ENCODE results near the gene SCYGR4.

The SCYGR4 gene

GRCh38 chr2:227578642-227579041 is 38.7 kb upstream of the SCYGR4 start:
- H3K4me3 ChIP-seq (ENCODE audit: low read depth, low read length) = no peak overlapping the region
- in situ Hi-C loops (cut with HindIII; ENCODE audit: low sequenced_read_pairs) = no loop called here
- TF ChIP-seq CTCF (IDR thresholded peaks at IDR 0.05; ENCODE audit: low read depth, low read length, missing control alignments) = no peak
- DNase-seq (ENCODE audit: low read depth) = no peak

- TF ChIP-seq CTCF (IDR thresholded peaks at IDR 0.05; ENCODE audit: low read depth, low read length, missing control alignments) = no peak
- in situ Hi-C loops (cut with HindIII; ENCODE audit: low sequenced_read_pairs) = loop anchor here (5.0 kb wide), 1 partner anchor 53 kb away; no protein-coding TSS in a partner anchor
- no peak for DNase-seq (ENCODE audit: low read depth)
- H3K4me3 ChIP-seq (ENCODE audit: low read depth, low read length) = no peak overlapping the region
These were observed 37.5 kb upstream of the SCYGR4 start for GRCh38 chr2:227579791-227580190.

GRCh38 chr2:227582369-227582768 is 34.9 kb upstream of the SCYGR4 start:
- no peak for DNase-seq (ENCODE audit: low read depth)
- in situ Hi-C loops (cut with HindIII; ENCODE audit: low sequenced_read_pairs) = loop anchor here (5.0 kb wide), 1 partner anchor 50 kb away; no protein-coding TSS in a partner anchor
- no peak for TF ChIP-seq CTCF (IDR thresholded peaks at IDR 0.05; ENCODE audit: low read depth, low read length, missing control alignments)
- no peak overlapping the region for H3K4me3 ChIP-seq (ENCODE audit: low read depth, low read length)

GRCh38 chr2:227592694-227593387 is 24.5 kb upstream of the SCYGR4 start:
- H3K4me3 ChIP-seq (ENCODE audit: low read depth, low read length) = no peak overlapping the region
- DNase-seq (ENCODE audit: low read depth) = no peak
- no peak for TF ChIP-seq CTCF (IDR thresholded peaks at IDR 0.05; ENCODE audit: low read depth, low read length, missing control alignments)
- in situ Hi-C loops (cut with HindIII; ENCODE audit: low sequenced_read_pairs) = no loop called here

GRCh38 chr2:227595797-227596196 is 21.5 kb upstream of the SCYGR4 start:
- no peak overlapping the region for H3K4me3 ChIP-seq (ENCODE audit: low read depth, low read length)
- DNase-seq (ENCODE audit: low read depth) = no peak
- in situ Hi-C loops (cut with HindIII; ENCODE audit: low sequenced_read_pairs) = no loop called here
- TF ChIP-seq CTCF (IDR thresholded peaks at IDR 0.05; ENCODE audit: low read depth, low read length, missing control alignments) = no peak

GRCh38 chr2:227597036-227597435 is 20.3 kb upstream of the SCYGR4 start:
- in situ Hi-C loops (cut with HindIII; ENCODE audit: low sequenced_read_pairs) = no loop called here
- no peak overlapping the region for H3K4me3 ChIP-seq (ENCODE audit: low read depth, low read length)
- no peak for TF ChIP-seq CTCF (IDR thresholded peaks at IDR 0.05; ENCODE audit: low read depth, low read length, missing control alignments)
- DNase-seq (ENCODE audit: low read depth) = no peak

All from astrocyte of the cerebellum (primary cell).